ENCODE results near the gene APOO. TPM values are rescaled to one million over a fixed set of nuclear protein-coding genes. Genes with fewer than 3 reads are reported as not detected.

APOO gene
- total RNA-seq, 2 donors from 2014 or later = 47.9 to 74.2 TPM

DNA sequence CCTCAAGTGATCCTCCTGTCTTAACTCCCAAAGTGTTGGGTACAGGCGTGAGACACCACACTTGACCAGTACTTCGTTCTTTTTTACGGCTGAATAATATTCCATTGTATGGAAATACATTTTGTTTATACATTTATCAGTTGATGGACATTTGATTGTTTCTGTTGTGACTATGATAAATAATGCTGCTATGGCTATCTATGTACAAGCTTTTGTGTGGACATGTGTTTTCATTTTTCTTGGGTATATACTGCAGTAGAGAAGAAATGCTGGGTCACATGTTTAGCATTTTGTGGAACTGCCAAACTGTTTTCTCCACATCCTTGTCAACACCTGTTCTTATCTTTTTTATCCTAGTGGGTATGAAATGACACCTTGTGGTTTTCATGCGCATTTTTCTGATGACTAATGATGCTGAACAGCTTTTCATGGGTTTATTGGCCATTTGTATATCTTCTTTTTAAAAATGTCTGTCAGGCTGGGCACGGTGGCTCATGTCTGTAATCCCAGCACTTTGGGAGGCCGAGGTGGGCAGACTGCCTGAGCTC, 87.4 kb downstream of the APOO start:
- no peaks in the 10 kb centered on the region for H3K36me3 Mint-ChIP-seq (ENCODE audit: low read depth)
- H3K36me3 ChIP-seq (ENCODE audit: control insufficient read depth, insufficient read depth, low read length) = no peaks in the 10 kb centered on the region
- WGBS, 2 experiments (ENCODE audit: insufficient coverage in 1 of 2, insufficient read length in 1 of 2) = 94 to 96% methylated on average over 2 to 4 of the region's 6 CpGs
- H3K9me3 ChIP-seq (ENCODE audit: control insufficient read depth, low read length) = no peaks in the 10 kb centered on the region
- no peak overlapping the region for H3K27ac Mint-ChIP-seq
- H3K9me3 Mint-ChIP-seq = no peaks in the 10 kb centered on the region
- TF ChIP-seq, protein P1, sequence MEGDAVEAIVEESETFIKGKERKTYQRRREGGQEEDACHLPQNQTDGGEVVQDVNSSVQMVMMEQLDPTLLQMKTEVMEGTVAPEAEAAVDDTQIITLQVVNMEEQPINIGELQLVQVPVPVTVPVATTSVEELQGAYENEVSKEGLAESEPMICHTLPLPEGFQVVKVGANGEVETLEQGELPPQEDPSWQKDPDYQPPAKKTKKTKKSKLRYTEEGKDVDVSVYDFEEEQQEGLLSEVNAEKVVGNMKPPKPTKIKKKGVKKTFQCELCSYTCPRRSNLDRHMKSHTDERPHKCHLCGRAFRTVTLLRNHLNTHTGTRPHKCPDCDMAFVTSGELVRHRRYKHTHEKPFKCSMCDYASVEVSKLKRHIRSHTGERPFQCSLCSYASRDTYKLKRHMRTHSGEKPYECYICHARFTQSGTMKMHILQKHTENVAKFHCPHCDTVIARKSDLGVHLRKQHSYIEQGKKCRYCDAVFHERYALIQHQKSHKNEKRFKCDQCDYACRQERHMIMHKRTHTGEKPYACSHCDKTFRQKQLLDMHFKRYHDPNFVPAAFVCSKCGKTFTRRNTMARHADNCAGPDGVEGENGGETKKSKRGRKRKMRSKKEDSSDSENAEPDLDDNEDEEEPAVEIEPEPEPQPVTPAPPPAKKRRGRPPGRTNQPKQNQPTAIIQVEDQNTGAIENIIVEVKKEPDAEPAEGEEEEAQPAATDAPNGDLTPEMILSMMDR (conservative IDR thresholded peaks at IDR 0.05) = no peak
- H3K4me3 Mint-ChIP-seq = no peak overlapping the region
- no peaks in the 10 kb centered on the region for H3K27me3 Mint-ChIP-seq (ENCODE audit: insufficient read depth)
- no peaks in the 10 kb centered on the region for H3K27me3 ChIP-seq (ENCODE audit: control insufficient read depth, insufficient read depth, low read length, poor library complexity, severe bottlenecking)
- no peak overlapping the region for H3K9ac ChIP-seq (ENCODE audit: extremely low read depth, low read length, poor library complexity, severe bottlenecking)
- no peak overlapping the region for H3K4me3 ChIP-seq (ENCODE audit: low read length)
- H3K27ac ChIP-seq (ENCODE audit: low read depth, low read length) = no peak overlapping the region
- no peak for DNase-seq
- H3K4me1 Mint-ChIP-seq = no peaks in the 10 kb centered on the region
- no peaks in the 10 kb centered on the region for H3K4me1 ChIP-seq (ENCODE audit: control insufficient read depth, insufficient read depth, low read length)

DNA sequence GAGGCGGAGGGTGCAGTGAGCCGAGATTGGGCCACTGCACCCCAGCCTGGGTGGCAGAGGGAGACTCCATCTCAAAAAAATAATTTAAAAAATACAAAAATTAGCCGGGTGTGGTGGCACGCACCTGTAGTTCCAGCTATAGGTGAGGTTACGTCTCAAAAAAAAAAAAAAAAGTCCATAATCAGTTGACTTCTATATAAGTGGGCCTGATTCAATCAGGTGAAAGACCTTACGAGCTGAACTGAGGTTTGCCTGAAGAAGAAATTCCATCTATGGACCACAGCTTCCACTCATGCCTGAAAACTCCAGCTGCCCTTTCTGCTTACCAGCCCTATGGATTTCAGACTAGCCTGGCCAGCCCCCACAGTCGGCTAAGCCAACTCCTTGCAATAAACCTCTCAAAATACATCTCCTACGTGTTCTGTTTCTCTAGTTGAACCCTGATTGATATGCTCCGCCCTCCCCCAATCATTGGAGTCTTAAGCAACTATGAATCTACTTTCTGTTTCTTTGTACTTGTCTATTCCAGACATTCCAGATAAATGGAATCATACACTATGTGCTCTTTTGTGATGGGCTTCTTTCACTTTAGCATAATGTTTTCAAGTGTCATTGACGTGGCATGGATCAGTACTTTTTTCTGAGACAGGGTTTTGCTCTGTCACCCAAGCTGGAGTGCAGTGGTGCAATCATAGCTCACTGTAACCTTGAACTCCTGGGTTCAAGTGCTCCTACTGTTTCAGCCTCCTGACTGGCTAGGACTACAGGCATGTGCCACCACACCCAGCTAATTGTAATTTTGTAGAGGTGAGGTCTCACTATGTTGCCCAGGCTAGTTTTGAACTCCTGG, 88.1 kb downstream of the APOO start:
- H3K4me3 Mint-ChIP-seq = no peak overlapping the region
- Histone ChIP-seq H3K9ac (ENCODE audit: extremely low read depth, low read length, poor library complexity, severe bottlenecking) (no peak overlapping the region), H3K27me3 (ENCODE audit: control insufficient read depth, insufficient read depth, low read length, poor library complexity, severe bottlenecking) (no peaks in the 10 kb centered on the region), H3K36me3 (ENCODE audit: control insufficient read depth, insufficient read depth, low read length) (no peaks in the 10 kb centered on the region), H3K4me3 (ENCODE audit: low read length) (no peak overlapping the region), H3K4me1 (ENCODE audit: control insufficient read depth, insufficient read depth, low read length) (no peaks in the 10 kb centered on the region), H3K9me3 (ENCODE audit: control insufficient read depth, low read length) (no peaks in the 10 kb centered on the region), H3K27ac (ENCODE audit: low read depth, low read length) (no peak overlapping the region)
- H3K4me1 Mint-ChIP-seq = no peaks in the 10 kb centered on the region
- no peak overlapping the region for H3K27ac Mint-ChIP-seq
- TF ChIP-seq, protein P1 (conservative IDR thresholded peaks at IDR 0.05) = no peak
- no peak for DNase-seq
- H3K27me3 Mint-ChIP-seq (ENCODE audit: insufficient read depth) = no peaks in the 10 kb centered on the region
- H3K36me3 Mint-ChIP-seq (ENCODE audit: low read depth) = no peaks in the 10 kb centered on the region
- 92 to 93% methylated on average over 2 to 10 of the region's 10 CpGs for WGBS, 2 experiments (ENCODE audit: insufficient coverage in 1 of 2, insufficient read length in 1 of 2)
- H3K9me3 Mint-ChIP-seq = no peaks in the 10 kb centered on the region

DNA sequence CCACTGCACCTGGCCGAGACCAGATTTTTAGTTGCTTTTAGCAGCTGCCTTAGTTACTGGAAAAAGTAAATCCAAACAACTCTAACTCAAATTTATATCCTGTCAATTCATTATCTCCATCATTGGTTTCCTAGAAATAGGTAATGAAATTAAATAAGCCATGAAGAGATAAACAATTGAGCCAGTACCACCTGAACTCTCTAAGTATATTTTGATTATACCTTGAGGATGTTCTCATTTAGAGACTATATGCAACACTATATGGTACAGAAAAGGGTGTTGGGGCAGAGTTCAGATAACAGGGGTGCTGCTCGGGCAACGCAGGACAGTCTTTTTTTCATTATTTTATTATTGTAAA, 89.8 kb downstream of the APOO start:
- TF ChIP-seq, protein P1 (conservative IDR thresholded peaks at IDR 0.05) = no peak

More for the DNA sequence above, 89.8 kb downstream of the APOO start:
- 86% methylated on average over 1 of the region's 3 CpGs; no CpG with 5 or more reads in 1 of the 2 experiments for WGBS, 2 experiments (ENCODE audit: insufficient coverage in 1 of 2, insufficient read length in 1 of 2)
- Mint-ChIP-seq H3K27me3 (ENCODE audit: insufficient read depth) (no peaks in the 10 kb centered on the region), H3K9me3 (no peaks in the 10 kb centered on the region), H3K4me3 (no peak overlapping the region), H3K36me3 (ENCODE audit: low read depth) (no peaks in the 10 kb centered on the region), H3K4me1 (no peaks in the 10 kb centered on the region), H3K27ac (no peak overlapping the region)
- no peak for DNase-seq
- Histone ChIP-seq H3K36me3 (ENCODE audit: control insufficient read depth, insufficient read depth, low read length) (no peaks in the 10 kb centered on the region), H3K9ac (ENCODE audit: extremely low read depth, low read length, poor library complexity, severe bottlenecking) (no peak overlapping the region), H3K9me3 (ENCODE audit: control insufficient read depth, low read length) (no peaks in the 10 kb centered on the region), H3K27me3 (ENCODE audit: control insufficient read depth, insufficient read depth, low read length, poor library complexity, severe bottlenecking) (no peaks in the 10 kb centered on the region), H3K4me3 (ENCODE audit: low read length) (no peak overlapping the region), H3K27ac (ENCODE audit: low read depth, low read length) (no peak overlapping the region), H3K4me1 (ENCODE audit: control insufficient read depth, insufficient read depth, low read length) (no peaks in the 10 kb centered on the region)

Measured in endodermal cell (in vitro differentiated cells).